Calu3 (cell line): ENCODE data around the gene FICD. TPM values are rescaled to one million over a fixed set of nuclear protein-coding genes. Genes with fewer than 3 reads are reported as not detected.

Experiments used
- BruUV-seq: library from RNA; stranded (reverse); fragments of 400-500 nt; replicated peaks from 2 replicates; lab custom pipeline; 2021; lab: Mats Ljungman, UMichigan
- CTCF ChIA-PET: fragments of 300-600 bp; sonication (Branson Sonifier 250); formaldehyde crosslinking; loops from one replicate; lab custom pipeline; 2022; ENCODE audit warnings: antibody characterized with exemption; lab: Charles Lee
- DNase-seq: peaks from one replicate; pipeline ENCODE4 v3.0.0; 2022
- H3K27ac Mint-ChIP-seq: one replicate; pipeline ENCODE4 v1.8.0; 2022; ENCODE audit warnings: mixed read lengths; ENCODE audit not compliant: unreplicated experiment
- H3K27me3 Mint-ChIP-seq: one replicate; pipeline ENCODE4 v1.8.0; 2022; ENCODE audit warnings: mixed read lengths; ENCODE audit not compliant: unreplicated experiment
- H3K36me3 Mint-ChIP-seq: one replicate; pipeline ENCODE4 v1.8.0; 2022; ENCODE audit warnings: mild to moderate bottlenecking, moderate library complexity, mixed read lengths; ENCODE audit not compliant: insufficient read depth, unreplicated experiment
- H3K4me1 Mint-ChIP-seq: one replicate; pipeline ENCODE4 v1.8.0; 2022; ENCODE audit warnings: mild to moderate bottlenecking, low read depth, mixed read lengths; ENCODE audit not compliant: unreplicated experiment
- H3K4me3 Mint-ChIP-seq: one replicate; pipeline ENCODE4 v1.8.0; 2022; ENCODE audit warnings: mild to moderate bottlenecking, low read depth, moderate library complexity, mixed read lengths; ENCODE audit not compliant: unreplicated experiment
- H3K9me3 Mint-ChIP-seq: one replicate; pipeline ENCODE4 v1.8.0; 2022; ENCODE audit warnings: low read depth, mixed read lengths; ENCODE audit not compliant: unreplicated experiment
- intact Hi-C: fragments of 100-400 bp; cut with micrococcal nuclease; formaldehyde crosslinking; loops from one replicate; pipeline ENCODE4 v1.10.0; 2022; ENCODE audit not compliant: unreplicated experiment
- total RNA-seq: library from RNA; stranded (reverse); gene quantifications from 2 replicates; pipeline ENCODE4 v1.2.3, GENCODE V29; 2022
- TF ChIP-seq, protein P1 (sequence below): fragments of 200-600 bp; IDR thresholded peaks from one replicate; pipeline ENCODE4 v1.8.0; 2022; ENCODE audit warnings: antibody characterized with exemption; ENCODE audit not compliant: unreplicated experiment

FICD gene
- total RNA-seq, 1 experiment from 2014 or later = 14.3 TPM

DNA sequence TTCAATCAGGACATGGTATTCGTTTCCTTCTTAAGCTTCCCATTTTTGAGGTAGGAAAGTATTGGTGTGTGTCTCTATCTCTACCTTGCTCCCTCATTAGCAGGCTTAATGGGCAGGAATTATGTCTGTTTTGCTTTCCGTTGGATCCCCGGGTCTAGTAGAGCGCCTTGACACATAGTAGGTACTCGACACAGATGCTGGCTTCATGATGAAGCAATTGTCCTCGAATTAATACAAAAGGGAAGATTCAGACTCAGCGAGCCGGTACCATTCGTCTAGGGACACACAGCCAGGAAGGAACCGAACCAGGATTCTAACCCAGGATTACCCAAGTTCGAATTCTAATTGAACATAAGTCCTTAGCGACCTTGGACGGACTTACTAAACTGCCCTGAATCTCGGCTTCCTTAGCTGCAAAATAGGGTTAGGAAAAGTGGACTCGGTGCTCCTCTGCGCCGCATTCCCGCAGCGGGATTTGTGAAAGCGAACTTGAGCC is 46.8 kb downstream of the FICD start:
- H3K27me3 Mint-ChIP-seq = no peaks in the 10 kb centered on the region
- intact Hi-C loops = loop anchor here (5.0 to 10.0 kb wide), 4 partner anchors 160 to 530 kb away; partner anchors contain the start of gene ALKBH2
- H3K36me3 Mint-ChIP-seq = peaks cover 75% of the 10 kb centered on the region
- TF ChIP-seq, protein P1, sequence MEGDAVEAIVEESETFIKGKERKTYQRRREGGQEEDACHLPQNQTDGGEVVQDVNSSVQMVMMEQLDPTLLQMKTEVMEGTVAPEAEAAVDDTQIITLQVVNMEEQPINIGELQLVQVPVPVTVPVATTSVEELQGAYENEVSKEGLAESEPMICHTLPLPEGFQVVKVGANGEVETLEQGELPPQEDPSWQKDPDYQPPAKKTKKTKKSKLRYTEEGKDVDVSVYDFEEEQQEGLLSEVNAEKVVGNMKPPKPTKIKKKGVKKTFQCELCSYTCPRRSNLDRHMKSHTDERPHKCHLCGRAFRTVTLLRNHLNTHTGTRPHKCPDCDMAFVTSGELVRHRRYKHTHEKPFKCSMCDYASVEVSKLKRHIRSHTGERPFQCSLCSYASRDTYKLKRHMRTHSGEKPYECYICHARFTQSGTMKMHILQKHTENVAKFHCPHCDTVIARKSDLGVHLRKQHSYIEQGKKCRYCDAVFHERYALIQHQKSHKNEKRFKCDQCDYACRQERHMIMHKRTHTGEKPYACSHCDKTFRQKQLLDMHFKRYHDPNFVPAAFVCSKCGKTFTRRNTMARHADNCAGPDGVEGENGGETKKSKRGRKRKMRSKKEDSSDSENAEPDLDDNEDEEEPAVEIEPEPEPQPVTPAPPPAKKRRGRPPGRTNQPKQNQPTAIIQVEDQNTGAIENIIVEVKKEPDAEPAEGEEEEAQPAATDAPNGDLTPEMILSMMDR = no peak
- H3K27ac Mint-ChIP-seq = peak overlapping the region; percentile 98
- peaks cover 18% of the 10 kb centered on the region for H3K4me1 Mint-ChIP-seq
- DNase-seq = peak; percentile 12
- no peaks in the 10 kb centered on the region for H3K9me3 Mint-ChIP-seq
- peak overlapping the region; percentile 92 for H3K4me3 Mint-ChIP-seq
- CTCF ChIA-PET = interaction anchor here (0.7 to 1.3 kb wide), 5 partner anchors 11 to 383 kb away, joined by 3 to 7 read pairs (median 3); no protein-coding TSS in a partner anchor
- no TSS peak for BruUV-seq

DNA sequence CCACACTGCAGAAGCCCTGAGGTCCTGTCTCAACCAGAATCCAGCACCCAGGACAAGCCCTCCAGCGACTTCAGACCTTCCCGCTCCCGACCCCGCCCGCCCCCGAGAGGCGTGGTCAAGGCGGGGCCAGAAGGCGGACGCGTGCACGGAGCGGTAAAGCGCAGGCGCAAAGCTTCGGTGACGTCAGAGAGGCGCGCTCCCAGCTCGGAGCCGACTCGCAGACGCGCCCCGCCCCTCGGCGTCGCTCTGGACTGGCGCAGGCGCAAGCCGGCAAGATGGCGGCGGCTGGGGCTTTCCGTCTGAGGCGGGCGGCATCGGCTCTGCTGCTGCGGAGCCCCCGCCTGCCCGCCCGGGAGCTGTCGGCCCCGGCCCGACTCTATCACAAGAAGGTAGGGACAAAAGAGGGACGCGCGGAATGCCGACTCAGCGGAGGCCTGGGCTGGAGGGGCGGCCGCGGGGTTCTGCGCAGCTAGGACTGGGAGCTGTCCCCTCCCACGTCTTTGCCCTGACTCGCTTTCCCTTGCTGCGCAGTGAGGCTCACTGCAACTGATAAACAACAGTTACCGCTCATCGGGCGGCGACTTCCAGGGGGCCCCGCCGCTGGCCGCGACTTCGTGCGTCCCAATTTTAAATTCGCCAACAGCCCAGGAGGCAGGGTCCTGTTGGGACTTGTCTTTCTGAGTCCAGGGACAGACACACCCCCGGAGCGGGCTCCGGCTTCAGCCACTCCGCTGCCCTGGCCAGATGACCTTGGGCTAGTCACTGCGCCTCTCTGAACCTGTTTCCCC is 47.5 kb downstream of the FICD start, which contains the start of gene ISCU:
ISCU (plus strand) TSS at position 249 of the 788 bp plus-strand sequence; CDS start at position 276, 27 bp downstream.
- Mint-ChIP-seq H3K4me3 (peak within 1 kb of the TSS; percentile 92), H3K9me3 (no peaks in the 10 kb centered on the region), H3K27me3 (no peaks in the 10 kb centered on the region), H3K27ac (peak within 1 kb of the TSS; percentile 98), H3K4me1 (peaks cover 18% of the 10 kb centered on the region), H3K36me3 (peaks cover 82% of the 10 kb centered on the region)
- CTCF ChIA-PET = interaction anchor here (0.7 to 1.3 kb wide), 5 partner anchors 11 to 382 kb away, joined by 3 to 7 read pairs (median 3); no protein-coding TSS in a partner anchor
- TF ChIP-seq, protein P1 = no peak
- no TSS peak for BruUV-seq
- intact Hi-C loops = loop anchor here (1.0 to 10.0 kb wide), 6 partner anchors 56 to 530 kb away; partner anchors contain the start of gene ALKBH2
- DNase-seq = peak; percentile 99

DNA sequence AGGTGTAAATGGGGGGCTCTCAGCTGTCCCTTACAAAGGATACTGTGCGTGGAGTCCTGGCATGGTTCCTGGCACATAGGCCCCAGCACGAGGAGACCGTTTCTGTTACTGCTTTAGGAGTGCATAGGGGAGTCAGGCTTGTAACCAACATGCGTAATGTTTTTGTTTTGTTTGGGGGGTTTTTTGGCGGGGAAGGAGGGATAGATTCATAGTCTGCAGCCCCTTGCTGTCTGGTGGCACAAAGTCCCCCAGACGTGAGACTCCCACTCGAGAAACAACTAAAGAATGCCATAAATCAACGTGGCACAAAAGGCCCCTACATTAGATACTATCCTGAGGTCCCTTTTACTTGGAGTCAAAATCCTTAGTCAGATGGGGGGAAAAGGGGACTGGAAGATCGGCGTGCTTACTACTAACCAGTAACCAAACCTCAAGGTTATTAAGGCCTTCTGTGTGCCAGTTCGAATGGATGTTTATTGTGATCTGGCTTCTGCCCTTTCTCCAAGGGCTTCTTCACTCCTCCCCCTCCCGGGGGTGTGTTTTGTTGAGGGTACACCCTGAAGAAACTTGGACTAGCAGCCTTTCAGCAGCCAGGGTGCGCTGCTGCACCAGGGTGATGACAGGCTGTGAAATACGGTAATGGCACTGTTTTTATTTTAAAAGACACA is 48.2 kb downstream of the FICD start:
- peaks cover 14% of the 10 kb centered on the region for H3K4me1 Mint-ChIP-seq
- H3K9me3 Mint-ChIP-seq = no peaks in the 10 kb centered on the region
- TSS peak; percentile 54 for BruUV-seq
- DNase-seq = peak; percentile 91
- peaks cover 83% of the 10 kb centered on the region for H3K36me3 Mint-ChIP-seq
- TF ChIP-seq, protein P1 = peak; percentile 53
- H3K4me3 Mint-ChIP-seq = peak overlapping the region; percentile 92
- H3K27me3 Mint-ChIP-seq = no peaks in the 10 kb centered on the region
- peak overlapping the region; percentile 75 for H3K27ac Mint-ChIP-seq
- intact Hi-C loops = loop anchor here (1.0 to 10.0 kb wide), 6 partner anchors 55 to 529 kb away; partner anchors contain the start of gene ALKBH2
- CTCF ChIA-PET = interaction anchor here (1.3 kb wide), 1 partner anchor 55 kb away, joined by 7 read pairs; no protein-coding TSS in a partner anchor

DNA sequence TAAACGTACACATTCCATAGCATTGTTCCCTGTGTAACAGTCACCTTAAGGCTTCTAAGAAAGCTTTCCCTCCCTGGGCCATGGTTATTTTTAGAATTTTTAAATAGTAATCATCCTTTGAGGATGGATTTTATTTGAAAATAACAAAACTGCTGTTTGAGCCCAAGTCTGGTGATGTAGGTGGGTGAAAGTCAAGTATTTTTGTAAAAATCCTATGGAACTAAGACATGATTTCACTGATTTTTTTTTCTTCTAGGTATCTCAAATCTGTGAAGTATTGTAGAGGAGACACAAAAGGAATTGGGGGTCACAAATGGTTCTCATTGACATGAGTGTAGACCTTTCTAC is 48.7 kb downstream of the FICD start:
- intact Hi-C loops = loop anchor here (1.0 to 10.0 kb wide), 6 partner anchors 55 to 529 kb away; partner anchors contain the start of gene ALKBH2
- TF ChIP-seq, protein P1 = no peak
- CTCF ChIA-PET = interaction anchor here (0.5 kb wide), 1 partner anchor 13 kb away, joined by 3 read pairs; no protein-coding TSS in a partner anchor
- BruUV-seq = no TSS peak
- peak overlapping the region; percentile 75 for H3K27ac Mint-ChIP-seq
- H3K36me3 Mint-ChIP-seq = peaks cover 83% of the 10 kb centered on the region
- no peaks in the 10 kb centered on the region for H3K27me3 Mint-ChIP-seq
- peaks cover 12% of the 10 kb centered on the region for H3K4me1 Mint-ChIP-seq
- no peaks in the 10 kb centered on the region for H3K9me3 Mint-ChIP-seq
- H3K4me3 Mint-ChIP-seq = peak overlapping the region; percentile 92
- DNase-seq = no peak
